ENCODE results near the gene FLAD1. TPM values are rescaled to one million over a fixed set of nuclear protein-coding genes. Genes with fewer than 3 reads are reported as not detected.
A peak's percentile ranks its signal among the peaks of the same experiment; 100 is the strongest.

The FLAD1 gene
- total RNA-seq, 1 experiment from 2014 or later: 72.8 TPM

GRCh38 chr1:154959426-154959780 is 23.7 kb upstream of the FLAD1 start:
- H3K4me1 ChIP-seq (ENCODE audit: control insufficient read depth, insufficient read depth, low read length): peaks cover 49% of the 10 kb centered on the region
- POLR2A ChIA-PET: no interaction called here
- ATAC-seq (no peak), DNase-seq (ENCODE audit: low read depth, low spot score) (no peak)
- peaks cover 14% of the 10 kb centered on the region; the same call in 1 of the 2 replicates for H3K36me3 ChIP-seq (ENCODE audit: control insufficient read depth, insufficient read depth, low read length)
- no peaks in the 10 kb centered on the region for H3K27me3 ChIP-seq (ENCODE audit: control insufficient read depth, insufficient read depth, low read length)
- no peak overlapping the region for H3K27ac ChIP-seq (ENCODE audit: low read length)
- in situ Hi-C loops (cut with HindIII; ENCODE audit: low pct_unique_long_range_greater_than_20kb, low sequenced_read_pairs) (no loop called here), intact Hi-C loops (cut with micrococcal nuclease; ENCODE audit: unreplicated experiment) (loop anchor here (10.0 kb wide), 1 partner anchor 395 kb away; the partner anchor contains the start of gene CHRNB2)
- TF ChIP-seq SIN3A (IDR thresholded peaks at IDR 0.05; ENCODE audit: borderline replicate concordance, insufficient read depth, low read depth, low read length) (no peak), REST (IDR thresholded peaks at IDR 0.05; ENCODE audit: insufficient read depth in 1 of 2, low read depth in 2 of 2, low read length in 1 of 2) (no peak), CTCF (IDR thresholded peaks at IDR 0.05) (no peak), TCF7L2 (IDR thresholded peaks at IDR 0.05; ENCODE audit: low read depth, low read length) (no peak), POLR2AphosphoS5 (IDR thresholded peaks at IDR 0.05; ENCODE audit: low read depth, low read length) (no peak)
- BruUV-seq (replicated peaks): no TSS peak
- CTCF ChIA-PET: interaction anchor here (0.7 kb wide), 1 partner anchor 277 kb away, joined by 12 read pairs; no protein-coding TSS in a partner anchor
- no peak overlapping the region for H3K4me3 ChIP-seq (ENCODE audit: low read depth in 2 of 2, low read length in 2 of 2)
- no peaks in the 10 kb centered on the region for H3K9me3 ChIP-seq (ENCODE audit: control insufficient read depth, insufficient read depth, low read depth, low read length)

- CTCF ChIA-PET: interaction anchor here (0.9 kb wide), 1 partner anchor 10 kb away, joined by 4 read pairs; the partner anchor contains the start of gene SHC1
- Histone ChIP-seq H3K27ac (ENCODE audit: low read length) (peak overlapping the region; percentile 92), H3K9me3 (ENCODE audit: control insufficient read depth, insufficient read depth, low read depth, low read length) (no peaks in the 10 kb centered on the region), H3K36me3 (ENCODE audit: control insufficient read depth, insufficient read depth, low read length) (peaks cover 15% of the 10 kb centered on the region), H3K4me1 (ENCODE audit: control insufficient read depth, insufficient read depth, low read length) (peaks cover 40% of the 10 kb centered on the region), H3K4me3 (ENCODE audit: low read depth in 2 of 2, low read length in 2 of 2) (peak overlapping the region; percentile 64 to 66), H3K27me3 (ENCODE audit: control insufficient read depth, insufficient read depth, low read length) (no peaks in the 10 kb centered on the region)
- in situ Hi-C loops (cut with HindIII; ENCODE audit: low pct_unique_long_range_greater_than_20kb, low sequenced_read_pairs): no loop called here
- DNase-seq (ENCODE audit: low read depth, low spot score) (no peak), ATAC-seq (no peak)
- BruUV-seq (replicated peaks): no TSS peak
- intact Hi-C loops (cut with micrococcal nuclease; ENCODE audit: unreplicated experiment): no loop called here
- no peak for TF ChIP-seq POLR2AphosphoS5 (IDR thresholded peaks at IDR 0.05; ENCODE audit: low read depth, low read length)
- TF ChIP-seq REST (IDR thresholded peaks at IDR 0.05; ENCODE audit: insufficient read depth in 1 of 2, low read depth in 2 of 2, low read length in 1 of 2): no peak
- no peak for TF ChIP-seq CTCF (IDR thresholded peaks at IDR 0.05)
- no peak for TF ChIP-seq TCF7L2 (IDR thresholded peaks at IDR 0.05; ENCODE audit: low read depth, low read length)
- TF ChIP-seq SIN3A (IDR thresholded peaks at IDR 0.05; ENCODE audit: borderline replicate concordance, insufficient read depth, low read depth, low read length): no peak
- POLR2A ChIA-PET: interaction anchor here (0.9 to 1.2 kb wide), 2 partner anchors 10 to 25 kb away, joined by 3 to 4 read pairs; partner anchors contain the start of gene SHC1
Observed at GRCh38 chr1:154960446-154961136, 22.6 kb upstream of the FLAD1 start.

All from Panc1 (cell line).